ENCODE measurements around the gene LYZ.
"Not testable (repeated sequence)": the region's sequence is repeated elsewhere in the genome, so short reads cannot be mapped to it uniquely, and the experiment has no call there.

GRCh38 chr12:69317233-69317632, 30.9 kb upstream of the LYZ start:
- TF ChIP-seq, protein P1, sequence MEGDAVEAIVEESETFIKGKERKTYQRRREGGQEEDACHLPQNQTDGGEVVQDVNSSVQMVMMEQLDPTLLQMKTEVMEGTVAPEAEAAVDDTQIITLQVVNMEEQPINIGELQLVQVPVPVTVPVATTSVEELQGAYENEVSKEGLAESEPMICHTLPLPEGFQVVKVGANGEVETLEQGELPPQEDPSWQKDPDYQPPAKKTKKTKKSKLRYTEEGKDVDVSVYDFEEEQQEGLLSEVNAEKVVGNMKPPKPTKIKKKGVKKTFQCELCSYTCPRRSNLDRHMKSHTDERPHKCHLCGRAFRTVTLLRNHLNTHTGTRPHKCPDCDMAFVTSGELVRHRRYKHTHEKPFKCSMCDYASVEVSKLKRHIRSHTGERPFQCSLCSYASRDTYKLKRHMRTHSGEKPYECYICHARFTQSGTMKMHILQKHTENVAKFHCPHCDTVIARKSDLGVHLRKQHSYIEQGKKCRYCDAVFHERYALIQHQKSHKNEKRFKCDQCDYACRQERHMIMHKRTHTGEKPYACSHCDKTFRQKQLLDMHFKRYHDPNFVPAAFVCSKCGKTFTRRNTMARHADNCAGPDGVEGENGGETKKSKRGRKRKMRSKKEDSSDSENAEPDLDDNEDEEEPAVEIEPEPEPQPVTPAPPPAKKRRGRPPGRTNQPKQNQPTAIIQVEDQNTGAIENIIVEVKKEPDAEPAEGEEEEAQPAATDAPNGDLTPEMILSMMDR (IDR thresholded peaks at IDR 0.05), result not testable (repeated sequence)
- not testable (repeated sequence) for TF ChIP-seq POLR2AphosphoS5 (IDR thresholded peaks at IDR 0.05)
